NCI-H2171 (cell line): ENCODE measurements around the gene OTOF.

Experiments used
- DNase-seq: peaks from one replicate; lab custom pipeline; 2025; lab: John Stamatoyannopoulos, UW

The OTOF gene

GRCh38 chr2:26407526-26407925 is 70.4 kb downstream of the OTOF start:
- no peak for DNase-seq
